ENCODE results near the gene LGI4.
"Not testable (repeated sequence)": the region's sequence is repeated elsewhere in the genome, so short reads cannot be mapped to it uniquely, and the experiment has no call there.

The LGI4 gene

GRCh38 chr19:35160629-35161433 lies 26.0 kb upstream of the LGI4 start:
- no peak for DNase-seq

GRCh38 chr19:35159606-35160005 lies 24.7 kb upstream of the LGI4 start:
- no peak for DNase-seq

GRCh38 chr19:35157431-35157830 lies 22.6 kb upstream of the LGI4 start:
- DNase-seq, result no peak

GRCh38 chr19:35156673-35157014 lies 21.8 kb upstream of the LGI4 start:
- DNase-seq, result no peak

- DNase-seq, result no peak
Measured at GRCh38 chr19:35155981-35156672, 21.3 kb upstream of the LGI4 start.

GRCh38 chr19:35155441-35155840 lies 20.6 kb upstream of the LGI4 start:
- peak; percentile 75 for DNase-seq

- DNase-seq, result peak; percentile 89
Measured at GRCh38 chr19:35154525-35155406, 19.9 kb upstream of the LGI4 start, which contains the start of gene FXYD5. TSS of gene FXYD5 (plus strand) at chr19:35154735. CDS start at chr19:35155551, 816 bp downstream.

GRCh38 chr19:35153701-35154524 lies 19.1 kb upstream of the LGI4 start:
- peak; percentile 89 for DNase-seq

- DNase-seq, result not testable (repeated sequence)
Measured at GRCh38 chr19:35153129-35153522, 18.3 kb upstream of the LGI4 start.

GRCh38 chr19:35151273-35152065 lies 16.6 kb upstream of the LGI4 start:
- no peak for DNase-seq

GRCh38 chr19:35150445-35150844 lies 15.6 kb upstream of the LGI4 start:
- DNase-seq, result no peak

GRCh38 chr19:35149463-35149862 lies 14.6 kb upstream of the LGI4 start:
- no peak for DNase-seq

GRCh38 chr19:35146746-35147459 lies 12.0 kb upstream of the LGI4 start:
- DNase-seq, result no peak

GRCh38 chr19:35144600-35145436 lies 10.0 kb upstream of the LGI4 start:
- DNase-seq, result no peak

- no peak for DNase-seq
Measured at GRCh38 chr19:35144259-35144599, 9.4 kb upstream of the LGI4 start.

GRCh38 chr19:35143818-35144217 lies 9.0 kb upstream of the LGI4 start:
- no peak for DNase-seq

- DNase-seq, result no peak
Measured at GRCh38 chr19:35143231-35143715, 8.4 kb upstream of the LGI4 start, which contains the start of gene FXYD7. TSS of gene FXYD7 (plus strand) at chr19:35143255. CDS start at chr19:35143334, 79 bp downstream.

GRCh38 chr19:35142606-35143230 lies 7.9 kb upstream of the LGI4 start:
- peak; percentile 87 for DNase-seq

Measured in activated CD8-positive, alpha-beta memory T cell treated with anti-CD3 and anti-CD28 coated beads, Interleukin-2, amount 50 U/mL, for 48 hours (primary cell).